Natural killer cell (primary cell): ENCODE measurements around the gene LIN28B. TPM values are rescaled to one million over a fixed set of nuclear protein-coding genes. Genes with fewer than 3 reads are reported as not detected.
"Not testable (repeated sequence)": the region's sequence is repeated elsewhere in the genome, so short reads cannot be mapped to it uniquely, and the experiment has no call there.

Experiments
- ATAC-seq, 3 donors: fragments of 150-1000 bp in 2 of 3; fragments of 200-7000 bp in 1 of 3; cut with Tn5 transposase; 1 replicate in 1 of 3; 2 replicates in 2 of 3; pipeline ENCODE4 v1.10.0; 2021; ENCODE audit warnings: mild to moderate bottlenecking in 2 of 3, moderate library complexity in 2 of 3
- DNase-seq, 2 donors: peaks; one replicate each; pipeline versions ENCODE4 v3.0.0 to v3.0.0-alpha.2; 2013 to 2021; ENCODE audit warnings: mixed read lengths in 1 of 2
- H3K27ac ChIP-seq: one replicate; pipeline ENCODE4 v1.5.1; 2013; ENCODE audit warnings: mild to moderate bottlenecking, low read length
- H3K27me3 ChIP-seq: one replicate; pipeline ENCODE4 v1.6.1; 2013; ENCODE audit warnings: low read length; ENCODE audit not compliant: control insufficient read depth, insufficient read depth
- H3K36me3 ChIP-seq: one replicate; pipeline ENCODE4 v1.6.1; 2013; ENCODE audit warnings: low read length; ENCODE audit not compliant: control insufficient read depth, insufficient read depth
- H3K4me1 ChIP-seq: one replicate; pipeline ENCODE4 v1.6.1; 2013; ENCODE audit warnings: low read length; ENCODE audit not compliant: control insufficient read depth, insufficient read depth
- H3K4me3 ChIP-seq: one replicate; pipeline ENCODE4 v1.5.1; 2013; ENCODE audit warnings: low read length
- H3K9me3 ChIP-seq: one replicate; pipeline ENCODE4 v1.6.1; 2013; ENCODE audit warnings: low read length; ENCODE audit not compliant: control insufficient read depth, insufficient read depth
- H3K27ac Mint-ChIP-seq, 2 donors: one replicate each; pipeline ENCODE4 v1.8.0; 2022; ENCODE audit warnings: mild to moderate bottlenecking in 2 of 2, mixed read lengths in 2 of 2, moderate library complexity in 1 of 2
- H3K27me3 Mint-ChIP-seq, 2 donors: one replicate each; pipeline ENCODE4 v1.8.0; 2022; ENCODE audit warnings: low read depth in 2 of 2, mixed read lengths in 2 of 2
- H3K36me3 Mint-ChIP-seq: one replicate; pipeline ENCODE4 v1.8.0; 2022; ENCODE audit warnings: mixed read lengths
- H3K4me1 Mint-ChIP-seq, 2 donors: one replicate each; pipeline ENCODE4 v1.8.0; 2022; ENCODE audit warnings: mixed read lengths in 2 of 2
- H3K4me3 Mint-ChIP-seq: one replicate; pipeline ENCODE4 v1.8.0; 2022; ENCODE audit warnings: mild to moderate bottlenecking, moderate library complexity, mixed read lengths
- H3K9me3 Mint-ChIP-seq, 2 donors: one replicate each; pipeline ENCODE4 v1.8.0; 2022; ENCODE audit warnings: mixed read lengths in 2 of 2
- CTCF ChIP-seq: fragments of 200-600 bp; IDR thresholded peaks from one replicate; pipeline ENCODE4 v1.8.0; 2022; ENCODE audit warnings: antibody characterized with exemption
- WGBS: methylation state at CpG from one replicate; pipeline ENCODE4 v1.1.7; 2013; ENCODE audit warnings: missing lambda C conversion rate; ENCODE audit not compliant: insufficient coverage; 5-methylcytosine and 5-hydroxymethylcytosine counted together
- intact Hi-C: fragments of 100-400 bp; cut with micrococcal nuclease; formaldehyde crosslinking; loops from one replicate; pipeline ENCODE4 v1.14.2; 2022
- total RNA-seq, 4 donors: library from RNA; stranded (reverse); fragments of 120-200 nt in 1 of 4; gene quantifications; one replicate each; pipeline versions ENCODE4 v1.2.3 to v1.2.4, GENCODE V29; 2013 to 2022

The LIN28B gene
- total RNA-seq, 3 donors from 2014 or later (not counting 1 experiment from before 2014, with no cell fraction given): not detected

GRCh38 chr6:104990085-104990484 lies 33.2 kb downstream of the LIN28B start:
- no peaks in the 10 kb centered on the region for H3K9me3 ChIP-seq
- no peaks in the 10 kb centered on the region for H3K4me1 ChIP-seq
- DNase-seq (no peak), ATAC-seq (no peak)
- no peak overlapping the region for H3K27ac Mint-ChIP-seq
- peaks cover 0 to 7% of the 10 kb centered on the region in 2 donors for H3K27me3 Mint-ChIP-seq
- no peak overlapping the region for H3K4me3 ChIP-seq
- no peaks in the 10 kb centered on the region for H3K4me1 Mint-ChIP-seq
- WGBS: no CpG with 5 or more reads among the region's 1 CpG
- no peaks in the 10 kb centered on the region for H3K9me3 Mint-ChIP-seq
- intact Hi-C loops: no loop called here
- no peaks in the 10 kb centered on the region for H3K27me3 ChIP-seq
- no peaks in the 10 kb centered on the region for H3K36me3 Mint-ChIP-seq
- H3K36me3 ChIP-seq: no peaks in the 10 kb centered on the region
- H3K27ac ChIP-seq: no peak overlapping the region
- TF ChIP-seq CTCF: no peak
- no peak overlapping the region for H3K4me3 Mint-ChIP-seq

GRCh38 chr6:104991062-104991461 lies 34.2 kb downstream of the LIN28B start:
- intact Hi-C loops, H3K27me3 ChIP-seq, H3K36me3 ChIP-seq, H3K9me3 Mint-ChIP-seq, H3K27me3 Mint-ChIP-seq, H3K4me3 ChIP-seq, ATAC-seq, H3K4me3 Mint-ChIP-seq, DNase-seq, H3K9me3 ChIP-seq, H3K27ac ChIP-seq, H3K4me1 ChIP-seq, H3K4me1 Mint-ChIP-seq, H3K27ac Mint-ChIP-seq, H3K36me3 Mint-ChIP-seq: not testable (repeated sequence)
- WGBS: 96% methylated on average over 36 of the region's 37 CpGs

GRCh38 chr6:104993576-104993975 lies 36.7 kb downstream of the LIN28B start:
- H3K27ac Mint-ChIP-seq, H3K27me3 ChIP-seq, H3K36me3 ChIP-seq, H3K4me1 Mint-ChIP-seq, DNase-seq, H3K36me3 Mint-ChIP-seq, intact Hi-C loops, H3K4me1 ChIP-seq, H3K9me3 Mint-ChIP-seq, H3K4me3 ChIP-seq, H3K27me3 Mint-ChIP-seq, H3K9me3 ChIP-seq, H3K27ac ChIP-seq, ATAC-seq, H3K4me3 Mint-ChIP-seq: not testable (repeated sequence)
- 97% methylated on average over 6 of the region's 7 CpGs for WGBS

GRCh38 chr6:104995989-104996617 lies 39.2 kb downstream of the LIN28B start:
- Histone ChIP-seq H3K27me3 (no peaks in the 10 kb centered on the region), H3K9me3 (no peaks in the 10 kb centered on the region), H3K36me3 (no peaks in the 10 kb centered on the region), H3K4me1 (no peaks in the 10 kb centered on the region), H3K4me3 (no peak overlapping the region), H3K27ac (no peak overlapping the region)
- peaks cover 0 to under 1% of the 10 kb centered on the region in 2 donors for H3K27me3 Mint-ChIP-seq
- 91% methylated on average over 2 of the region's 2 CpGs for WGBS
- H3K27ac Mint-ChIP-seq: no peak overlapping the region
- H3K4me3 Mint-ChIP-seq: no peak overlapping the region
- ATAC-seq: no peak
- no peaks in the 10 kb centered on the region for H3K4me1 Mint-ChIP-seq
- no peaks in the 10 kb centered on the region for H3K36me3 Mint-ChIP-seq
- TF ChIP-seq CTCF: no peak
- H3K9me3 Mint-ChIP-seq: no peaks in the 10 kb centered on the region
- DNase-seq: no peak
- intact Hi-C loops: no loop called here
